Trophoblast cell (in vitro differentiated cells and primary cell): Measurements from ENCODE around the gene ZNF831.

Source experiments
- DNase-seq, 2 donors: peaks; one replicate each; pipeline ENCODE4 v3.0.0-alpha.2; 2016
- H2AFZ ChIP-seq: 2 replicates; pipeline ENCODE4 v1.6.1; 2013; ENCODE audit warnings: low read length, moderate library complexity, mild to moderate bottlenecking; ENCODE audit not compliant: insufficient read depth, poor library complexity
- H2AK5ac ChIP-seq: 2 replicates; pipeline ENCODE4 v1.6.1; 2013; ENCODE audit warnings: mild to moderate bottlenecking, low read length
- H2BK120ac ChIP-seq: 2 replicates; pipeline ENCODE4 v1.6.1; 2013; ENCODE audit warnings: low read length, mild to moderate bottlenecking, moderate library complexity; ENCODE audit not compliant: insufficient read depth, poor library complexity
- H2BK12ac ChIP-seq: 2 replicates; pipeline ENCODE4 v1.6.1; 2013; ENCODE audit warnings: mild to moderate bottlenecking, low read length, moderate library complexity
- H2BK5ac ChIP-seq: 2 replicates; pipeline ENCODE4 v1.6.1; 2013; ENCODE audit warnings: low read length, low read depth, moderate library complexity, mild to moderate bottlenecking; ENCODE audit not compliant: poor library complexity
- H3K14ac ChIP-seq: 2 replicates; pipeline ENCODE4 v1.6.1; 2013; ENCODE audit warnings: mild to moderate bottlenecking, low read length
- H3K18ac ChIP-seq: 2 replicates; pipeline ENCODE4 v1.6.1; 2013; ENCODE audit warnings: mild to moderate bottlenecking, low read length
- H3K23ac ChIP-seq: 2 replicates; pipeline ENCODE4 v1.6.1; 2013; ENCODE audit warnings: low read length
- H3K27ac ChIP-seq: 2 replicates; pipeline ENCODE4 v1.5.1; 2013; ENCODE audit warnings: low read depth, mild to moderate bottlenecking, inconsistent platforms, low read length, moderate library complexity
- H3K27me3 ChIP-seq: 2 replicates; pipeline ENCODE4 v1.6.1; 2013; ENCODE audit warnings: inconsistent platforms, mild to moderate bottlenecking, low read length, moderate library complexity; ENCODE audit not compliant: insufficient read depth
- H3K36me3 ChIP-seq, 2 experiments: 1 replicate in 1 of 2; 2 replicates in 1 of 2; pipeline ENCODE4 v1.6.1; 2013; ENCODE audit warnings: low read length in 2 of 2, mild to moderate bottlenecking in 2 of 2, moderate library complexity in 1 of 2; ENCODE audit not compliant: insufficient read depth in 2 of 2, control insufficient read depth in 1 of 2
- H3K4ac ChIP-seq: 2 replicates; pipeline ENCODE4 v1.6.1; 2013; ENCODE audit warnings: low read depth, mild to moderate bottlenecking, low read length, moderate library complexity
- H3K4me1 ChIP-seq, 2 experiments: 1 replicate in 1 of 2; 2 replicates in 1 of 2; pipeline ENCODE4 v1.6.1; 2013; ENCODE audit warnings: low read length in 2 of 2, mild to moderate bottlenecking in 2 of 2, moderate library complexity in 1 of 2; ENCODE audit not compliant: insufficient read depth in 2 of 2, control insufficient read depth in 1 of 2
- H3K4me2 ChIP-seq: 2 replicates; pipeline ENCODE4 v1.6.1; 2013; ENCODE audit warnings: inconsistent platforms, mild to moderate bottlenecking, low read length, moderate library complexity
- H3K4me3 ChIP-seq: 2 replicates; pipeline ENCODE4 v1.5.1; 2013; ENCODE audit warnings: mild to moderate bottlenecking, low read depth, low read length, inconsistent platforms
- H3K79me1 ChIP-seq: one replicate; pipeline ENCODE4 v1.6.1; 2013; ENCODE audit warnings: low read length
- H3K79me2 ChIP-seq: 2 replicates; pipeline ENCODE4 v1.6.1; 2013; ENCODE audit warnings: low read length, mild to moderate bottlenecking; ENCODE audit not compliant: control insufficient read depth, insufficient read depth, poor library complexity
- H3K9ac ChIP-seq: 2 replicates; pipeline ENCODE4 v1.6.1; 2013; ENCODE audit warnings: mild to moderate bottlenecking, low read length
- H3K9me3 ChIP-seq: 2 replicates; pipeline ENCODE4 v1.6.1; 2013; ENCODE audit warnings: low read depth, mild to moderate bottlenecking, control low read depth, inconsistent platforms, low read length; ENCODE audit not compliant: insufficient read depth
- H4K12ac ChIP-seq: 2 replicates; pipeline ENCODE4 v1.6.1; 2013; ENCODE audit warnings: low read depth, mild to moderate bottlenecking, low read length, moderate library complexity
- H4K8ac ChIP-seq: 2 replicates; pipeline ENCODE4 v1.6.1; 2013; ENCODE audit warnings: low read depth, mild to moderate bottlenecking, low read length, moderate library complexity
- H4K91ac ChIP-seq: one replicate; pipeline ENCODE4 v1.6.1; 2013; ENCODE audit warnings: low read depth, mild to moderate bottlenecking, low read length, moderate library complexity
- WGBS: extraction: QIAGEN DNeasy Blood & Tissue Kit; methylation state at CpG from one replicate; pipeline ENCODE4 v1.1.7; 2013; ENCODE audit warnings: missing lambda C conversion rate; ENCODE audit not compliant: insufficient read length, insufficient coverage; ENCODE audit errors: extremely low coverage; 5-methylcytosine and 5-hydroxymethylcytosine counted together

ZNF831 gene

GRCh38 chr20:59136027-59136426 is 27.6 kb upstream of the ZNF831 start:
- H3K23ac ChIP-seq: no peak overlapping the region
- no peak for DNase-seq
- H3K36me3 ChIP-seq: no peaks in the 10 kb centered on the region
- no peak overlapping the region for H3K4me2 ChIP-seq
- no peak overlapping the region for H2BK5ac ChIP-seq
- H3K9ac ChIP-seq: no peak overlapping the region
- H3K27me3 ChIP-seq: no peaks in the 10 kb centered on the region
- H3K79me2 ChIP-seq: no peaks in the 10 kb centered on the region
- H4K8ac ChIP-seq: no peak overlapping the region
- no peak overlapping the region for H2BK12ac ChIP-seq
- H3K18ac ChIP-seq: no peak overlapping the region
- H3K9me3 ChIP-seq: peaks cover 8% of the 10 kb centered on the region
- H3K4me1 ChIP-seq: no peaks in the 10 kb centered on the region
- no peak overlapping the region for H2AK5ac ChIP-seq
- no peak overlapping the region for H2BK120ac ChIP-seq
- H3K79me1 ChIP-seq: no peaks in the 10 kb centered on the region
- H3K4ac ChIP-seq: no peak overlapping the region
- no CpG with 5 or more reads among the region's 3 CpGs for WGBS
- H3K14ac ChIP-seq: no peak overlapping the region
- H4K91ac ChIP-seq: no peak overlapping the region
- H2AFZ ChIP-seq: no peak overlapping the region
- H3K27ac ChIP-seq: no peak overlapping the region
- H4K12ac ChIP-seq: no peak overlapping the region
- H3K4me3 ChIP-seq: no peak overlapping the region

DNA sequence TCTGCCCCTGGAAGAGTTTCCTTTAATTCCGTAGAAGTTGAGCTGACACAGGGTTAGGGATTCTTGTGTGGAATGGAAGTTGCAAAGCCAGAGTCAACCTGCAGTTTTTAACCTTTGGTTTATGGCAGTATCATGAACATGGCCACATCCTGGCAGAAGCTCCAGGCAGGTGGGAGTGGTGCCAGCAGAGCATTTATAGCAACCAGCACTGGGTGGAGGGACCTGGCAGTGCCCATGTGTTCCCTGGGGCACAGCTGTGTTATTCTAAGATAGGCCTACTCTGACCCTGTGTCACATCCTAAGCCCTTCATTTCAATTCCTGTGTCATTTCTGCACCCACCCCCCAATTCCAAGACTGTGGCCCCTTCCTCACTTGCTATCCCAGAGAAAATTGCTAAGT is 26.1 kb upstream of the ZNF831 start:
- no peak overlapping the region for H3K4ac ChIP-seq
- H4K12ac ChIP-seq: no peak overlapping the region
- H3K4me1 ChIP-seq: no peaks in the 10 kb centered on the region
- DNase-seq: no peak
- no peaks in the 10 kb centered on the region for H3K27me3 ChIP-seq
- H2AK5ac ChIP-seq: no peak overlapping the region
- no peak overlapping the region for H4K91ac ChIP-seq
- H3K14ac ChIP-seq: no peak overlapping the region
- WGBS: no CpG with 5 or more reads among the region's 1 CpG
- H3K23ac ChIP-seq: no peak overlapping the region
- H3K79me2 ChIP-seq: no peaks in the 10 kb centered on the region
- H3K18ac ChIP-seq: no peak overlapping the region
- no peak overlapping the region for H3K4me3 ChIP-seq
- H4K8ac ChIP-seq: no peak overlapping the region
- no peak overlapping the region for H2BK5ac ChIP-seq
- peaks cover 10% of the 10 kb centered on the region for H3K9me3 ChIP-seq
- H3K9ac ChIP-seq: no peak overlapping the region
- H2AFZ ChIP-seq: no peak overlapping the region
- no peaks in the 10 kb centered on the region for H3K36me3 ChIP-seq
- no peak overlapping the region for H3K4me2 ChIP-seq
- H2BK120ac ChIP-seq: no peak overlapping the region
- H3K79me1 ChIP-seq: no peaks in the 10 kb centered on the region
- H3K27ac ChIP-seq: no peak overlapping the region
- no peak overlapping the region for H2BK12ac ChIP-seq

DNA sequence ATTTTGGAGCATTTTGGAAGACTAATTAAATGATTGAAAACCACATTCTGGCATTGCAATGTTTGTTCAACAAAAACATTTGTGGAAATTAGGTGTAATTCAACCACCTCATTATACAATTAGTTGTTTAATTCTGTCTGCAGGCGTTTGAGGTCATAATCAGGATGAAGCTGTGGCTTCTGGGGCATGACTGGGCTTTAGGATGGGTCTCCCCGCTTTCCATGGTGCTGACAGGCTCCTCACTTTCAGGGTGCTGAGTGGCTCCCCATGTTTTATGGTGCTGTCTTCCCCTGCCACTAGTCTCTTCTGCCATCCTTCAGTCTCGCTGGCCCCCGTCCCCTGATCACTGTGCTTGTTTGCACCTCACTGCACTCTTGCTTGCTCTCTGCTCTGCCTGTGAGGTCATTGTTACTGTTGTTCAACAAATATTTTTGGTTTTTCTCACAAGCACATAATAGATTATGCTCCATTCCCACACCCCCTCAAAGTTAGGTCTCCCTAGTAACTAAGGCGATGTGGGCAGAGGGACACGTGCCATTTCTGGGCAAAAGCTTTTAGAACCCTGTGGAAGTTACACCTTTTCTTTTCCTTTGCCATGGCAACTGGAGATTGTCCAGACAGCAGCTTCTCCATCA is 25.4 kb upstream of the ZNF831 start:
- Histone ChIP-seq H3K27ac (no peak overlapping the region), H3K9ac (no peak overlapping the region), H3K4me2 (no peak overlapping the region), H3K27me3 (no peaks in the 10 kb centered on the region), H3K4me3 (no peak overlapping the region), H3K9me3 (peaks cover 10% of the 10 kb centered on the region), H2BK12ac (no peak overlapping the region), H2AK5ac (no peak overlapping the region), H4K8ac (no peak overlapping the region), H3K18ac (no peak overlapping the region), H3K36me3 (no peaks in the 10 kb centered on the region), H4K12ac (no peak overlapping the region), H2BK5ac (no peak overlapping the region), H2BK120ac (no peak overlapping the region), H4K91ac (no peak overlapping the region), H3K4ac (no peak overlapping the region), H3K79me1 (no peaks in the 10 kb centered on the region), H3K4me1 (no peaks in the 10 kb centered on the region), H3K23ac (no peak overlapping the region), H2AFZ (no peak overlapping the region), H3K14ac (no peak overlapping the region), H3K79me2 (no peaks in the 10 kb centered on the region)
- no CpG with 5 or more reads among the region's 6 CpGs for WGBS
- DNase-seq: no peak

GRCh38 chr20:59139998-59140397 is 23.6 kb upstream of the ZNF831 start:
- no peaks in the 10 kb centered on the region for H3K4me1 ChIP-seq
- no peak overlapping the region for H3K4me3 ChIP-seq
- H3K27me3 ChIP-seq: no peaks in the 10 kb centered on the region
- H2BK120ac ChIP-seq: no peak overlapping the region
- H3K79me1 ChIP-seq: no peaks in the 10 kb centered on the region
- no peak overlapping the region for H2BK5ac ChIP-seq
- H4K12ac ChIP-seq: no peak overlapping the region
- no peak overlapping the region for H2AK5ac ChIP-seq
- H3K4me2 ChIP-seq: no peak overlapping the region
- H3K79me2 ChIP-seq: no peaks in the 10 kb centered on the region
- no peak overlapping the region for H3K4ac ChIP-seq
- H4K91ac ChIP-seq: no peak overlapping the region
- no peak overlapping the region for H4K8ac ChIP-seq
- H3K18ac ChIP-seq: no peak overlapping the region
- no peaks in the 10 kb centered on the region for H3K36me3 ChIP-seq
- no peak overlapping the region for H3K27ac ChIP-seq
- H2AFZ ChIP-seq: no peak overlapping the region
- H3K9ac ChIP-seq: no peak overlapping the region
- WGBS: no CpG with 5 or more reads among the region's 1 CpG
- H2BK12ac ChIP-seq: no peak overlapping the region
- peaks cover 8% of the 10 kb centered on the region for H3K9me3 ChIP-seq
- no peak overlapping the region for H3K14ac ChIP-seq
- H3K23ac ChIP-seq: no peak overlapping the region
- peak in 1 of 2 donors; percentile 55 for DNase-seq
